ENCODE data around the gene GRK5.

DNA sequence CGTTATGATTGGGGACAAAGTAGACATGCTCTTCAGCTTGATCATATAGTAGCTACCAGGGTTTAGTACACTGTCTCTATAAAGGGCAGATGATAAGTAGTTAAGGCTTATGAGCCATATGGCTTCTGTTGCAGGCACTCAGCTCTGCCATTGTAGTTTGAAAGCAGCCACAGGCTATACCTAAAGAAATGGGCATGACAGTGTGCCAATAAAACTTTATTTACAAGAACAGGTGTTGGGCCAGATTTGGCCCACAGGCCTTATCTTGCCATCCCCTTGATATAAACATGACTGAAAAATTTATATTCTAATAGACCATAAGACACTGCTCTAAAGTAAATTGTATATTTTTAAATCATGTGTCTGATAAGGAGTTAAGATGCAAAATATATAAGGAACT, 36.6 kb downstream of the GRK5 start:
- TF ChIP-seq, protein P1, sequence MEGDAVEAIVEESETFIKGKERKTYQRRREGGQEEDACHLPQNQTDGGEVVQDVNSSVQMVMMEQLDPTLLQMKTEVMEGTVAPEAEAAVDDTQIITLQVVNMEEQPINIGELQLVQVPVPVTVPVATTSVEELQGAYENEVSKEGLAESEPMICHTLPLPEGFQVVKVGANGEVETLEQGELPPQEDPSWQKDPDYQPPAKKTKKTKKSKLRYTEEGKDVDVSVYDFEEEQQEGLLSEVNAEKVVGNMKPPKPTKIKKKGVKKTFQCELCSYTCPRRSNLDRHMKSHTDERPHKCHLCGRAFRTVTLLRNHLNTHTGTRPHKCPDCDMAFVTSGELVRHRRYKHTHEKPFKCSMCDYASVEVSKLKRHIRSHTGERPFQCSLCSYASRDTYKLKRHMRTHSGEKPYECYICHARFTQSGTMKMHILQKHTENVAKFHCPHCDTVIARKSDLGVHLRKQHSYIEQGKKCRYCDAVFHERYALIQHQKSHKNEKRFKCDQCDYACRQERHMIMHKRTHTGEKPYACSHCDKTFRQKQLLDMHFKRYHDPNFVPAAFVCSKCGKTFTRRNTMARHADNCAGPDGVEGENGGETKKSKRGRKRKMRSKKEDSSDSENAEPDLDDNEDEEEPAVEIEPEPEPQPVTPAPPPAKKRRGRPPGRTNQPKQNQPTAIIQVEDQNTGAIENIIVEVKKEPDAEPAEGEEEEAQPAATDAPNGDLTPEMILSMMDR (IDR thresholded peaks at IDR 0.05; ENCODE audit: poor library complexity, severe bottlenecking), result no peak
- no peak for TF ChIP-seq MXI1 (conservative IDR thresholded peaks at IDR 0.05; ENCODE audit: poor library complexity, severe bottlenecking)
- no peak for TF ChIP-seq EZH2 (IDR thresholded peaks at IDR 0.05; ENCODE audit: borderline replicate concordance, insufficient read depth, low read length, poor library complexity, severe bottlenecking)
- TF ChIP-seq EP300 (conservative IDR thresholded peaks at IDR 0.05; ENCODE audit: poor library complexity, severe bottlenecking), result no peak
- TF ChIP-seq TAF1 (IDR thresholded peaks at IDR 0.05; ENCODE audit: low read depth), result no peak
- TF ChIP-seq RAD21 (conservative IDR thresholded peaks at IDR 0.05), result no peak
